CD14-positive monocyte (primary cell): ENCODE data around the gene PCP4. TPM values are rescaled to one million over a fixed set of nuclear protein-coding genes. Genes with fewer than 3 reads are reported as not detected.

Source experiments
- DNase-seq, 3 donors: peaks; one replicate each; pipeline ENCODE4 v3.0.0-alpha.2; 2011 to 2022
- H2AFZ ChIP-seq: 2 replicates; pipeline ENCODE4 v1.6.0; 2012; ENCODE audit warnings: mild to moderate bottlenecking, low read depth, low read length, inconsistent platforms; ENCODE audit not compliant: insufficient read depth, poor library complexity, severe bottlenecking
- H3K27ac ChIP-seq, 2 donors: 1 replicate in 1 of 2; 2 replicates in 1 of 2; pipeline ENCODE4 v1.5.1; 2012 to 2013; ENCODE audit warnings: low read length in 2 of 2, control low read depth in 1 of 2, inconsistent platforms in 1 of 2, low read depth in 1 of 2, mild to moderate bottlenecking in 1 of 2
- H3K27me3 ChIP-seq, 2 donors: one replicate each; pipeline versions ENCODE4 v1.6.0 to v1.6.1; 2011 to 2013; ENCODE audit warnings: low read length in 2 of 2; ENCODE audit not compliant: control insufficient read depth in 2 of 2, insufficient read depth in 2 of 2
- H3K36me3 ChIP-seq, 2 donors: replicated peaks in 1 of 2; 1 replicate in 1 of 2; 2 replicates in 1 of 2; pipeline versions ENCODE4 v1.5.1 to v1.6.1; 2012 to 2013; ENCODE audit warnings: low read length in 2 of 2, control low read depth in 1 of 2, inconsistent platforms in 1 of 2, mild to moderate bottlenecking in 1 of 2; ENCODE audit not compliant: insufficient read depth in 2 of 2, control insufficient read depth in 1 of 2
- H3K4me1 ChIP-seq, 2 donors: 1 replicate in 1 of 2; 2 replicates in 1 of 2; pipeline versions ENCODE4 v1.5.1 to v1.6.1; 2012 to 2013; ENCODE audit warnings: low read length in 2 of 2, control low read depth in 1 of 2, inconsistent platforms in 1 of 2, mild to moderate bottlenecking in 1 of 2, moderate library complexity in 1 of 2; ENCODE audit not compliant: insufficient read depth in 2 of 2, control insufficient read depth in 1 of 2
- H3K4me2 ChIP-seq: replicated peaks from 2 replicates; pipeline ENCODE3; 2012; ENCODE audit warnings: low read length, moderate library complexity, mild to moderate bottlenecking; ENCODE audit not compliant: poor library complexity, severe bottlenecking; ENCODE audit errors: extremely low read depth
- H3K4me3 ChIP-seq, 3 experiments: fragments of 200-600 bp in 1 of 3; sonication (generic) in 1 of 3; replicated peaks in 1 of 3; 1 replicate in 2 of 3; 2 replicates in 1 of 3; pipeline ENCODE4 v1.5.1; 2011 to 2013; ENCODE audit warnings: low read length in 3 of 3, mild to moderate bottlenecking in 3 of 3, control low read depth in 2 of 3, low read depth in 2 of 3, inconsistent platforms in 1 of 3, moderate library complexity in 1 of 3
- H3K79me2 ChIP-seq: 2 replicates; pipeline ENCODE4 v1.6.0; 2012; ENCODE audit warnings: mild to moderate bottlenecking, control low read depth, inconsistent platforms, low read length, moderate library complexity; ENCODE audit not compliant: insufficient read depth
- H3K9ac ChIP-seq: 2 replicates; pipeline ENCODE4 v1.6.0; 2017; ENCODE audit warnings: low read length, mild to moderate bottlenecking; ENCODE audit not compliant: insufficient read depth, poor library complexity, severe bottlenecking
- H3K9me3 ChIP-seq, 2 donors: replicated peaks in 1 of 2; 1 replicate in 1 of 2; 2 replicates in 1 of 2; pipeline versions ENCODE4 v1.5.1 to v1.6.1; 2012 to 2013; ENCODE audit warnings: low read length in 2 of 2, control low read depth in 1 of 2; ENCODE audit not compliant: control insufficient read depth in 1 of 2, insufficient read depth in 1 of 2
- H4K20me1 ChIP-seq: 2 replicates; pipeline ENCODE4 v1.6.0; 2012; ENCODE audit warnings: mild to moderate bottlenecking, low read length, control low read depth, moderate library complexity; ENCODE audit not compliant: insufficient read depth
- H3K27ac Mint-ChIP-seq, 7 donors: one replicate each; pipeline ENCODE4 v1.8.0; 2020; ENCODE audit warnings: mild to moderate bottlenecking in 7 of 7, mixed read lengths in 7 of 7, moderate library complexity in 6 of 7, inconsistent platforms in 2 of 7
- H3K27me3 Mint-ChIP-seq, 3 donors: one replicate each; pipeline ENCODE4 v1.8.0; 2021 to 2022; ENCODE audit warnings: low read depth in 3 of 3, mild to moderate bottlenecking in 3 of 3, mixed read lengths in 3 of 3, moderate library complexity in 3 of 3, inconsistent platforms in 1 of 3
- H3K36me3 Mint-ChIP-seq, 2 donors: one replicate each; pipeline ENCODE4 v1.8.0; 2020; ENCODE audit warnings: mixed read lengths in 2 of 2, inconsistent platforms in 1 of 2, mild to moderate bottlenecking in 1 of 2
- H3K4me1 Mint-ChIP-seq: one replicate; pipeline ENCODE4 v1.8.0; 2020; ENCODE audit warnings: mild to moderate bottlenecking, mixed read lengths
- H3K4me3 Mint-ChIP-seq, 2 donors: one replicate each; pipeline ENCODE4 v1.8.0; 2020; ENCODE audit warnings: mild to moderate bottlenecking in 2 of 2, mixed read lengths in 2 of 2, moderate library complexity in 1 of 2
- H3K9me3 Mint-ChIP-seq, 7 donors: one replicate each; pipeline ENCODE4 v1.8.0; 2020 to 2022; ENCODE audit warnings: mixed read lengths in 7 of 7, mild to moderate bottlenecking in 6 of 7, moderate library complexity in 6 of 7, inconsistent platforms in 2 of 7
- WGBS: methylation state at CpG from one replicate; pipeline ENCODE4 v1.1.5; 2013; ENCODE audit warnings: missing lambda C conversion rate; ENCODE audit not compliant: insufficient coverage; 5-methylcytosine and 5-hydroxymethylcytosine counted together
- intact Hi-C, 2 donors: fragments of 100-400 bp; cut with micrococcal nuclease; formaldehyde crosslinking; loops; one replicate each; pipeline versions ENCODE4 v1.15.0 to v1.15.1; 2023
- polyA plus RNA-seq, 3 donors: library from polyadenylated mRNA; depleted of rRNA in 1 of 3; unstranded in 2 of 3; stranded (reverse) in 1 of 3; fragments of 300-500 nt in 2 of 3; fragments of >200 nt in 1 of 3; fragmentation: Illumina TruSeq in 2 of 3; gene quantifications; 1 replicate in 2 of 3; 2 replicates in 1 of 3; pipeline ENCODE4 v1.2.3, GENCODE V29; 2012 to 2021
- TF ChIP-seq, protein P1 (sequence below): fragments of 200-600 bp; IDR thresholded peaks from one replicate; pipeline ENCODE4 v1.8.0; 2022; ENCODE audit warnings: antibody characterized with exemption, mild to moderate bottlenecking

PCP4 gene
- polyA plus RNA-seq, 3 donors = not detected

DNA sequence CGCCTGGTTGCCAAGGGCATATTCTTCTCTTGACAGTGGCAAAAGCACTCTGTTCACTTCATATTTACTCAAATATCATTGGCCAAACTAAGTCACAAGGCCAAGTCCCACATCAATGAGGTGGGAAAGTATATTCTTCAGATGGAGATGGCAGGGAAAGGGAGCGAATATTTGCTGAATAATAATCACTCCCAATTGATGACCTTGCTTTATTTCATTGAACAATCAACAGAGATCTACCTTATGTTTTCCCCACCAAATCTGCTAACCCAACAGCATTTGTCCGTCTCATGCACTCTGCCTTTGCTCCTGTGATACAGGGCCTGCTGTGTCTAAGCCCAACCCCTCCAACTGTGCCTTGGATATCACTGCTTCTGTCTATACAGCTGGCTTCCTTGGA lies 45.2 kb upstream of the PCP4 start:
- intact Hi-C loops = no loop called here
- Histone ChIP-seq H3K4me2 (no peak overlapping the region), H4K20me1 (no peaks in the 10 kb centered on the region), H2AFZ (no peak overlapping the region), H3K27me3 (no peaks in the 10 kb centered on the region), H3K27ac (no peak overlapping the region), H3K79me2 (no peaks in the 10 kb centered on the region), H3K36me3 (no peaks in the 10 kb centered on the region), H3K9me3 (no peaks in the 10 kb centered on the region), H3K4me3 (no peak overlapping the region), H3K9ac (no peak overlapping the region), H3K4me1 (no peaks in the 10 kb centered on the region)
- Mint-ChIP-seq H3K27me3 (peaks cover 0 to 1% (median 0%) of the 10 kb centered on the region in 3 donors), H3K27ac (no peak overlapping the region), H3K36me3 (no peaks in the 10 kb centered on the region), H3K4me3 (no peak overlapping the region), H3K4me1 (no peaks in the 10 kb centered on the region), H3K9me3 (peaks cover 0 to 9% (median 4%) of the 10 kb centered on the region in 7 donors)
- WGBS = 90% methylated on average over 2 of the region's 3 CpGs
- no peak for DNase-seq
- TF ChIP-seq, protein P1, sequence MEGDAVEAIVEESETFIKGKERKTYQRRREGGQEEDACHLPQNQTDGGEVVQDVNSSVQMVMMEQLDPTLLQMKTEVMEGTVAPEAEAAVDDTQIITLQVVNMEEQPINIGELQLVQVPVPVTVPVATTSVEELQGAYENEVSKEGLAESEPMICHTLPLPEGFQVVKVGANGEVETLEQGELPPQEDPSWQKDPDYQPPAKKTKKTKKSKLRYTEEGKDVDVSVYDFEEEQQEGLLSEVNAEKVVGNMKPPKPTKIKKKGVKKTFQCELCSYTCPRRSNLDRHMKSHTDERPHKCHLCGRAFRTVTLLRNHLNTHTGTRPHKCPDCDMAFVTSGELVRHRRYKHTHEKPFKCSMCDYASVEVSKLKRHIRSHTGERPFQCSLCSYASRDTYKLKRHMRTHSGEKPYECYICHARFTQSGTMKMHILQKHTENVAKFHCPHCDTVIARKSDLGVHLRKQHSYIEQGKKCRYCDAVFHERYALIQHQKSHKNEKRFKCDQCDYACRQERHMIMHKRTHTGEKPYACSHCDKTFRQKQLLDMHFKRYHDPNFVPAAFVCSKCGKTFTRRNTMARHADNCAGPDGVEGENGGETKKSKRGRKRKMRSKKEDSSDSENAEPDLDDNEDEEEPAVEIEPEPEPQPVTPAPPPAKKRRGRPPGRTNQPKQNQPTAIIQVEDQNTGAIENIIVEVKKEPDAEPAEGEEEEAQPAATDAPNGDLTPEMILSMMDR = no peak

DNA sequence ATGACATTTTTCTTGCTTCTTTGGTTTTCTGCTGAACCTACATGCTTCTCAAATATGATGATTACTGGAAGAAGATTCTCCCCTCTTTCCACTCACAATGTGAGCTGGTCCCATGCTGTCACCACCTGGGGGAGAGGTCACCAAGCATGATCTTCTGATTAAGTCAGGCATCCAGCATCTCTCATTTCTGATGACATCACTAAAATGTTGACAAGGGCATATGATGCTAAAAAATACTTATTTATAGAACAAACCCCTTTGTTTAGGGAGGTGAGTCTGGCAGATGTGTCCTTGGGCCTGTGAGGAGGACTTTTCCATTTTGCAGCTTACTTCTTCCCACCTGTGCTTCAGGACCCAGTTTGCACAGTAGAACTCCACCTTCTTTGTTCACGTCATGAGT lies 42.0 kb upstream of the PCP4 start:
- no peaks in the 10 kb centered on the region for H3K4me1 ChIP-seq
- TF ChIP-seq, protein P1 = no peak
- H3K9me3 Mint-ChIP-seq = peaks cover 0 to 9% (median 5%) of the 10 kb centered on the region in 7 donors

More for the DNA sequence above, 42.0 kb upstream of the PCP4 start:
- H3K4me2 ChIP-seq = no peak overlapping the region
- no peaks in the 10 kb centered on the region for H4K20me1 ChIP-seq
- no peak overlapping the region for H3K27ac Mint-ChIP-seq
- no peak for DNase-seq
- H3K27ac ChIP-seq = no peak overlapping the region
- H3K4me1 Mint-ChIP-seq = no peaks in the 10 kb centered on the region
- H2AFZ ChIP-seq = no peak overlapping the region
- H3K9me3 ChIP-seq = no peaks in the 10 kb centered on the region
- peaks cover 0 to 1% (median 1%) of the 10 kb centered on the region in 3 donors for H3K27me3 Mint-ChIP-seq
- intact Hi-C loops = no loop called here
- no peaks in the 10 kb centered on the region for H3K36me3 ChIP-seq
- no peak overlapping the region for H3K9ac ChIP-seq
- no peaks in the 10 kb centered on the region for H3K79me2 ChIP-seq
- 100% methylated on average over 1 of the region's 1 CpG for whole genome bisulfite sequencing
- H3K27me3 ChIP-seq = no peaks in the 10 kb centered on the region
- H3K4me3 ChIP-seq = no peak overlapping the region
- H3K4me3 Mint-ChIP-seq = no peak overlapping the region
- no peaks in the 10 kb centered on the region for H3K36me3 Mint-ChIP-seq
